Neural cell (in vitro differentiated cells): ENCODE results near the gene PCDHB14. TPM values are rescaled to one million over a fixed set of nuclear protein-coding genes. Genes with fewer than 3 reads are reported as not detected.

Experiments
- H2AFZ ChIP-seq: fragments of 200-600, 300-800 bp; sonication (generic), shearing (Covaris generic); 2 replicates; pipeline ENCODE4 v1.6.0; 2014; ENCODE audit warnings: low read depth, mild to moderate bottlenecking, antibody characterized with exemption, low read length, moderate library complexity
- H3F3A ChIP-seq: fragments of 200-600 bp; shearing (Covaris generic); 2 replicates; pipeline ENCODE4 v1.6.1; 2016; ENCODE audit warnings: mild to moderate bottlenecking, moderate library complexity, mixed read lengths, antibody characterized with exemption, low read length; ENCODE audit not compliant: insufficient read depth, poor library complexity, severe bottlenecking
- H3K27ac ChIP-seq: fragments of 200-600, 300-800 bp; sonication (generic), shearing (Covaris generic); 2 replicates; pipeline ENCODE4 v1.5.1; 2014; ENCODE audit warnings: mild to moderate bottlenecking, low read length, moderate library complexity
- H3K27me3 ChIP-seq: fragments of 300-800, 200-600 bp; sonication (generic), shearing (Covaris generic); 2 replicates; pipeline ENCODE4 v1.6.0; 2014; ENCODE audit warnings: mild to moderate bottlenecking, low read depth, low read length, moderate library complexity; ENCODE audit not compliant: insufficient read depth
- H3K36me3 ChIP-seq: fragments of 300-800, 200-600 bp; sonication (generic), shearing (Covaris generic); 2 replicates; pipeline ENCODE4 v1.5.1; 2014; ENCODE audit warnings: mild to moderate bottlenecking, antibody characterized with exemption, low read length, moderate library complexity; ENCODE audit not compliant: insufficient read depth
- H3K4me2 ChIP-seq: fragments of 300-800, 200-600 bp; sonication (generic), shearing (Covaris generic); 2 replicates; pipeline ENCODE4 v1.6.0; 2014; ENCODE audit warnings: mild to moderate bottlenecking, low read length
- H3K4me3 ChIP-seq: fragments of 300-800, 200-600 bp; sonication (generic), shearing (Covaris generic); 2 replicates; pipeline ENCODE4 v1.5.1; 2014; ENCODE audit warnings: mild to moderate bottlenecking, low read length, moderate library complexity
- H3K79me2 ChIP-seq: fragments of 200-600 bp; shearing (Covaris generic); replicated peaks from 2 replicates; pipeline ENCODE4 v1.6.0; 2014; ENCODE audit warnings: mild to moderate bottlenecking, low read length, moderate library complexity; ENCODE audit not compliant: insufficient read depth
- H3K9ac ChIP-seq: fragments of 300-800, 200-600 bp; sonication (generic), shearing (Covaris generic); 2 replicates; pipeline ENCODE4 v1.6.1; 2016; ENCODE audit warnings: mild to moderate bottlenecking, low read length, mixed read lengths
- H3K9me2 ChIP-seq: fragments of 200-600 bp; shearing (Covaris generic); 2 replicates; pipeline ENCODE4 v1.6.1; 2016; ENCODE audit warnings: mild to moderate bottlenecking, low read length, mixed read lengths; ENCODE audit not compliant: insufficient read depth
- H3K9me3 ChIP-seq: fragments of 200-600, 300-800 bp; sonication (generic), shearing (Covaris generic); 2 replicates; pipeline ENCODE4 v1.6.1; 2016; ENCODE audit warnings: mild to moderate bottlenecking, mixed run types, low read length, moderate library complexity, mixed read lengths
- H4K20me1 ChIP-seq: fragments of 200-600 bp; shearing (Covaris generic); 2 replicates; pipeline ENCODE4 v1.6.1; 2016; ENCODE audit warnings: mild to moderate bottlenecking, mixed run types; ENCODE audit not compliant: insufficient read depth
- EP300 ChIP-seq: fragments of 450-650 bp; conservative IDR thresholded peaks from 2 replicates; pipeline ENCODE4 v1.6.1; 2014; ENCODE audit warnings: antibody characterized with exemption, mild to moderate bottlenecking, moderate library complexity; ENCODE audit not compliant: poor library complexity, severe bottlenecking
- MXI1 ChIP-seq: fragments of 450-650 bp; conservative IDR thresholded peaks from 2 replicates; pipeline ENCODE4 v1.6.1; 2014; ENCODE audit warnings: antibody characterized with exemption, mild to moderate bottlenecking; ENCODE audit not compliant: poor library complexity, severe bottlenecking
- POLR2AphosphoS5 ChIP-seq: IDR thresholded peaks from 2 replicates; pipeline ENCODE4 v1.6.1; 2012
- RAD21 ChIP-seq: fragments of 450-650 bp; conservative IDR thresholded peaks from 2 replicates; pipeline ENCODE4 v1.6.1; 2014; ENCODE audit warnings: antibody characterized with exemption, mild to moderate bottlenecking, moderate library complexity
- SMC3 ChIP-seq: fragments of 450-650 bp; conservative IDR thresholded peaks from 2 replicates; pipeline ENCODE4 v1.6.1; 2014; ENCODE audit warnings: antibody characterized with exemption, mild to moderate bottlenecking, moderate library complexity; ENCODE audit not compliant: poor library complexity
- TAF1 ChIP-seq: IDR thresholded peaks from 2 replicates; pipeline ENCODE4 v1.6.1; 2012; ENCODE audit warnings: low read depth
- polyA plus RNA-seq: library from polyadenylated mRNA; depleted of rRNA; stranded (reverse); fragments of >200 nt; gene quantifications from 2 replicates; pipeline ENCODE4 v1.2.3, GENCODE V29; 2014
- TF ChIP-seq, protein P1 (sequence below): IDR thresholded peaks from 2 replicates; pipeline ENCODE4 v1.6.1; 2012; ENCODE audit warnings: borderline replicate concordance
- TF ChIP-seq, protein P2 (sequence below): fragments of 450-650 bp; IDR thresholded peaks from 2 replicates; pipeline ENCODE4 v1.5.1; 2014; ENCODE audit warnings: antibody characterized with exemption, mild to moderate bottlenecking, moderate library complexity; ENCODE audit not compliant: poor library complexity, severe bottlenecking

Gene PCDHB14
- polyA plus RNA-seq, 1 donor from 2014 or later = 12.6 TPM

DNA sequence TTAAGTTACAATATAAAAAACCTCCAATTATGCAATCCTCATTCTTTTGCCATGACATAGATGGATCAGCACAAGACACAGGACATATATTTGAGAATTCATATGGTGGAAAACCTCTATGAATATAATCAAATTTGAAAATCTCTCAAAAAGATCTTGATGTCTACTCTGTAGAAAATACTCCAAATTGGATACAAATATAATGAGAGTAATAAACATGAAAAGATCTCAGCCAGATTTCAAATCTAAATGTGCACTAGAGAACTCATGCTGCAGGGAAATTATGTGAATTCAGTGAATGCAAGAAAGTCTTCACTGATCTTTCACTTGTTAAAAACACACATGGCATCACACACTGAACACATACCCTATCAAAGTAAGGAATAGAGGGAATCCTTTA lies 35.8 kb downstream of the PCDHB14 start:
- TF ChIP-seq, protein P1, sequence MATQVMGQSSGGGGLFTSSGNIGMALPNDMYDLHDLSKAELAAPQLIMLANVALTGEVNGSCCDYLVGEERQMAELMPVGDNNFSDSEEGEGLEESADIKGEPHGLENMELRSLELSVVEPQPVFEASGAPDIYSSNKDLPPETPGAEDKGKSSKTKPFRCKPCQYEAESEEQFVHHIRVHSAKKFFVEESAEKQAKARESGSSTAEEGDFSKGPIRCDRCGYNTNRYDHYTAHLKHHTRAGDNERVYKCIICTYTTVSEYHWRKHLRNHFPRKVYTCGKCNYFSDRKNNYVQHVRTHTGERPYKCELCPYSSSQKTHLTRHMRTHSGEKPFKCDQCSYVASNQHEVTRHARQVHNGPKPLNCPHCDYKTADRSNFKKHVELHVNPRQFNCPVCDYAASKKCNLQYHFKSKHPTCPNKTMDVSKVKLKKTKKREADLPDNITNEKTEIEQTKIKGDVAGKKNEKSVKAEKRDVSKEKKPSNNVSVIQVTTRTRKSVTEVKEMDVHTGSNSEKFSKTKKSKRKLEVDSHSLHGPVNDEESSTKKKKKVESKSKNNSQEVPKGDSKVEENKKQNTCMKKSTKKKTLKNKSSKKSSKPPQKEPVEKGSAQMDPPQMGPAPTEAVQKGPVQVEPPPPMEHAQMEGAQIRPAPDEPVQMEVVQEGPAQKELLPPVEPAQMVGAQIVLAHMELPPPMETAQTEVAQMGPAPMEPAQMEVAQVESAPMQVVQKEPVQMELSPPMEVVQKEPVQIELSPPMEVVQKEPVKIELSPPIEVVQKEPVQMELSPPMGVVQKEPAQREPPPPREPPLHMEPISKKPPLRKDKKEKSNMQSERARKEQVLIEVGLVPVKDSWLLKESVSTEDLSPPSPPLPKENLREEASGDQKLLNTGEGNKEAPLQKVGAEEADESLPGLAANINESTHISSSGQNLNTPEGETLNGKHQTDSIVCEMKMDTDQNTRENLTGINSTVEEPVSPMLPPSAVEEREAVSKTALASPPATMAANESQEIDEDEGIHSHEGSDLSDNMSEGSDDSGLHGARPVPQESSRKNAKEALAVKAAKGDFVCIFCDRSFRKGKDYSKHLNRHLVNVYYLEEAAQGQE = no peak
- no peak for TF ChIP-seq RAD21
- Histone ChIP-seq H3K4me2 (no peak overlapping the region), H2AFZ (no peak overlapping the region), H3K36me3 (peaks cover 4% of the 10 kb centered on the region), H3K9me2 (no peaks in the 10 kb centered on the region), H3K9ac (no peak overlapping the region), H4K20me1 (no peaks in the 10 kb centered on the region), H3K27ac (no peak overlapping the region), H3K27me3 (no peaks in the 10 kb centered on the region), H3K79me2 (no peaks in the 10 kb centered on the region), H3F3A (no peaks in the 10 kb centered on the region), H3K9me3 (peaks cover 45% of the 10 kb centered on the region), H3K4me3 (no peak overlapping the region)

DNA sequence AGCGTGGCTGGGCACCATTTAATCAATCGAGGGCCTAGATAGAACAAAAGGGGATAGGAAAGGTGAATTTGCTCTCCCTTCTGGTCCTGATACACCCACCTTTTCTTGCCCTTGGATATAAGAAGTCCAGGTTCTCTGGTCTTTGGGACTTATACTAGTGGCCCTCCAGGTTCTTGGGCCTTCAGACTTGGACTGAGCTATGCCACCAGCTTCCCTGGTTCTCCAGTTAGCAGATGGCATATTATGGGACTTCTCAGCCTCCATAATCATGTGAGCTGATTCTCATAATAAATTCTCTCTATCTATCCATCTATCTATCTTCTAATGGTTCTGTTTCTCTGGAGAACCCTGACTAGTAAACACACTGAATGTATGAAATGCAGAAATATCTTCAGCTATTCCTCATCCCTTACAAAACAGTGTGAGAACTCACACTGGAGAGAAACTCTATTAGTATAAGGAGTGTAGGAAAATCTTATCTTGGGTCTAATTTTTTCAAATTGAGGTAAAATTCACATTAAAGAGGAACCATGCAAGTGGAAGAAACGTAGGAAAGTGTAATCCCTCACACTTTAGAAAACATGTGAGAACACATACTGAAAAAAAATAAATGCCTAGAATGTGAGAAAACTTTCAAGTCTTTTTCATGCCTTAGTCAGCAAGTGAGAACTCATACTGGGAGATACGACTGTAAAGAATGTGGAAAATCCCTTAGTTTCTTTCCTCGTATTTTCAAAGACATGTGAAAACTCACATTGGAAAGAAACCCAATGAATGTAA lies 37.5 kb downstream of the PCDHB14 start:
- H3F3A ChIP-seq = no peaks in the 10 kb centered on the region
- no peak overlapping the region for H3K4me3 ChIP-seq
- no peak overlapping the region for H2AFZ ChIP-seq
- H4K20me1 ChIP-seq = no peaks in the 10 kb centered on the region
- H3K9ac ChIP-seq = no peak overlapping the region
- peaks cover 44% of the 10 kb centered on the region for H3K9me3 ChIP-seq
- no peaks in the 10 kb centered on the region for H3K9me2 ChIP-seq
- TF ChIP-seq SMC3 (no peak), RAD21 (no peak), MXI1 (no peak), POLR2AphosphoS5 (no peak), EP300 (no peak), TAF1 (no peak)
- TF ChIP-seq, protein P1 = no peak
- TF ChIP-seq, protein P2, sequence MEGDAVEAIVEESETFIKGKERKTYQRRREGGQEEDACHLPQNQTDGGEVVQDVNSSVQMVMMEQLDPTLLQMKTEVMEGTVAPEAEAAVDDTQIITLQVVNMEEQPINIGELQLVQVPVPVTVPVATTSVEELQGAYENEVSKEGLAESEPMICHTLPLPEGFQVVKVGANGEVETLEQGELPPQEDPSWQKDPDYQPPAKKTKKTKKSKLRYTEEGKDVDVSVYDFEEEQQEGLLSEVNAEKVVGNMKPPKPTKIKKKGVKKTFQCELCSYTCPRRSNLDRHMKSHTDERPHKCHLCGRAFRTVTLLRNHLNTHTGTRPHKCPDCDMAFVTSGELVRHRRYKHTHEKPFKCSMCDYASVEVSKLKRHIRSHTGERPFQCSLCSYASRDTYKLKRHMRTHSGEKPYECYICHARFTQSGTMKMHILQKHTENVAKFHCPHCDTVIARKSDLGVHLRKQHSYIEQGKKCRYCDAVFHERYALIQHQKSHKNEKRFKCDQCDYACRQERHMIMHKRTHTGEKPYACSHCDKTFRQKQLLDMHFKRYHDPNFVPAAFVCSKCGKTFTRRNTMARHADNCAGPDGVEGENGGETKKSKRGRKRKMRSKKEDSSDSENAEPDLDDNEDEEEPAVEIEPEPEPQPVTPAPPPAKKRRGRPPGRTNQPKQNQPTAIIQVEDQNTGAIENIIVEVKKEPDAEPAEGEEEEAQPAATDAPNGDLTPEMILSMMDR = no peak
- no peaks in the 10 kb centered on the region for H3K79me2 ChIP-seq
- H3K27ac ChIP-seq = no peak overlapping the region
- H3K27me3 ChIP-seq = no peaks in the 10 kb centered on the region
- peaks cover 2% of the 10 kb centered on the region for H3K36me3 ChIP-seq
- no peak overlapping the region for H3K4me2 ChIP-seq
